Measurements from ENCODE around the gene OR11G2.

DNA sequence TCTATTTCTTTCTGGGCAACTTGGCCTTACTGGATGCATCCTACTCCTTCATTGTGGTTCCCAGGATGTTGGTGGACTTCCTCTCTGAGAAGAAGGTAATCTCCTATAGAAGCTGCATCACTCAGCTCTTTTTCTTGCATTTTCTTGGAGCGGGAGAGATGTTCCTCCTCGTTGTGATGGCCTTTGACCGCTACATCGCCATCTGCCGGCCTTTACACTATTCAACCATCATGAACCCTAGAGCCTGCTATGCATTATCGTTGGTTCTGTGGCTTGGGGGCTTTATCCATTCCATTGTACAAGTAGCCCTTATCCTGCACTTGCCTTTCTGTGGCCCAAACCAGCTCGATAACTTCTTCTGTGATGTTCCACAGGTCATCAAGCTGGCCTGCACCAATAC, 46.8 kb upstream of the OR11G2 start:
- no peak for TF ChIP-seq POLR2A (IDR thresholded peaks at IDR 0.05; ENCODE audit: low read length)
- TF ChIP-seq GATA1 (IDR thresholded peaks at IDR 0.05; ENCODE audit: low read depth, low read length), result no peak

Measured in erythroblast (primary cell).